Skeletal muscle satellite cell (primary cell): Measurements from ENCODE around the gene CNIH4. TPM values are rescaled to one million over a fixed set of nuclear protein-coding genes. Genes with fewer than 3 reads are reported as not detected.
"Not testable (repeated sequence)": the region's sequence is repeated elsewhere in the genome, so short reads cannot be mapped to it uniquely, and the experiment has no call there.

Experiments used
- H3K27me3 ChIP-seq: 2 replicates; pipeline ENCODE4 v1.7.0; 2013; ENCODE audit warnings: low read length; ENCODE audit not compliant: control insufficient read depth, insufficient read depth
- H3K36me3 ChIP-seq: 2 replicates; pipeline ENCODE4 v1.7.0; 2013; ENCODE audit warnings: mild to moderate bottlenecking, control low read depth, low read length; ENCODE audit not compliant: insufficient read depth
- H3K4me1 ChIP-seq: 2 replicates; pipeline ENCODE4 v1.7.0; 2013; ENCODE audit warnings: low read length; ENCODE audit not compliant: control insufficient read depth, insufficient read depth
- H3K4me2 ChIP-seq: 2 replicates; pipeline ENCODE4 v1.7.0; 2013; ENCODE audit warnings: mild to moderate bottlenecking, low read length
- H3K4me3 ChIP-seq: 2 replicates; pipeline ENCODE4 v1.7.0; 2013; ENCODE audit warnings: low read length
- H3K9ac ChIP-seq: 2 replicates; pipeline ENCODE4 v1.7.0; 2013; ENCODE audit warnings: mild to moderate bottlenecking, low read depth, low read length, moderate library complexity
- H3K9me3 ChIP-seq: replicated peaks from 2 replicates; pipeline ENCODE4 v1.7.0; 2013; ENCODE audit warnings: mild to moderate bottlenecking, control low read depth, low read length
- total RNA-seq: library from RNA; depleted of rRNA; stranded (reverse); fragments of >200 nt; gene quantifications from 2 replicates; pipeline ENCODE4 v1.2.3, GENCODE V29; 2012; rRNA removed

CNIH4 gene
- 79.6 and 100 TPM in 2 replicates for total RNA-seq

DNA sequence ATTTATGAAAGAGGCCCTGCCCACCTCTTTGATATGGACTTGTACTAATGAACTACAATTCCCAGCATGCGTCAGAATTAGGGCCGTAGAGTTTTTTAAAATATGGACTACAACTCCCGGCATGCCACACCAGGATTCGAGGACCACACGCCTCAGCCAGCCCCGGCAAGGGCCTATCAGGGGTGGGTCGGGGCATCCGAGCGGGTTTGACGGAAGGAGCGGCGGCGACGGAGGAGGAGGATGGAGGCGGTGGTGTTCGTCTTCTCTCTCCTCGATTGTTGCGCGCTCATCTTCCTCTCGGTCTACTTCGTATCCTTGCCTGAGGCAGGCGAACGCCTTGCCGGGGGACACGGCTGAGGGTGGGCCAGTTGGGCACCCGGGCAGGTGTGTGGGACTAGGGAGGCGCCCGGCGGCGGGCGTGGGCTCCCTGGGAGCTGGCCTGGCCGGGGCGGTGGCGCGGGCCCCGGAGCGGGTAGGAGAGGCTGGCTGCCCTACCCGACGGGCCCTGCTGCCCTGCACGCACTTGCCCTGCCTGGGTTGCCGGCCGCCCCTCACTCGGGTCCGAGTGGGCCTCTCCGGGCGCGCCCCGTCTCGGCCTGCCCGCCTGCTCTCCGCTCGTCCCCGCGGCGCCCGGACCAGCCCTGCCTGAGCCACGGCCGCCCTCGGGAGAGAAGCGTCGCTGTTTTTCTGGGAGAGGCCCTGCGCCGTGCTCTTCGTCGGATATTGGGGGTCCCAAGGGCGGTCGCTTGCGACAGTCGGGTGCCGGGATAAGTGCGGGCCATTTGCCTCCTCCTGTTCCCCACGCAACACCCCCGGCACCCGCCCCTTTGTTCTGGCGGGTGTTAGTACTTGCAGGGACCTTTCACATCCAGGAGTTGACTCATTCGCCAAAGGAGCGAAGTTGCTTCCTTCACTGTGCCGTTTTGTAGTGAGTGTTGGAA lies at the start of gene CNIH4:
Gene CNIH4 (plus strand): TSS at position 195 of the 941 bp plus-strand sequence. CDS start 46 bp downstream, at position 241.
- Histone ChIP-seq H3K9me3 (no peaks in the 10 kb centered on the region), H3K4me1 (peaks cover 7% of the 10 kb centered on the region), H3K4me2 (peak within 1 kb of the TSS; percentile 81), H3K9ac (peak within 1 kb of the TSS; percentile 83), H3K4me3 (peak within 1 kb of the TSS; percentile 99), H3K27me3 (no peaks in the 10 kb centered on the region), H3K36me3 (no peaks in the 10 kb centered on the region)

DNA sequence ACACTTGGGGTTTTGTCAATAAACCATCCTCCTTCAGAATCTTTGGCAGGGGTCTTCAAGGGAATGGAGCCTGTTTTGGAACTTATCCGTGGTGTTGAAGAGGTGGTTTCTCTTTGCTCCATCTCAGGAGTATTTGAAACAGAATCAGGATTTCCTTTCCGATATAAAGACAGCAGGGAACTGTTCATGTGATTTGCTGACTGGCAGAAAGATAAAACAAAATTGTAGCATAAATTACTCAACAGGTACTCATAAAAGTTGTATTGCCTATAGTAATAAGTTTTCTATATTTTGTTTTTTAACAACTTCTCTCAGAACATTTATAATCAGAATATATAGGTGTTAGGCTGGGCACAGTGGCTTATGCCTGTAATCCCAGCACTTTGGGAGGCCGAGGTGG lies 48.6 kb upstream of the CNIH4 start:
- Histone ChIP-seq H3K4me2 (no peak overlapping the region), H3K9ac (no peak overlapping the region), H3K9me3 (no peaks in the 10 kb centered on the region), H3K36me3 (peaks cover 41% of the 10 kb centered on the region), H3K4me1 (no peaks in the 10 kb centered on the region), H3K4me3 (no peak overlapping the region), H3K27me3 (no peaks in the 10 kb centered on the region)

DNA sequence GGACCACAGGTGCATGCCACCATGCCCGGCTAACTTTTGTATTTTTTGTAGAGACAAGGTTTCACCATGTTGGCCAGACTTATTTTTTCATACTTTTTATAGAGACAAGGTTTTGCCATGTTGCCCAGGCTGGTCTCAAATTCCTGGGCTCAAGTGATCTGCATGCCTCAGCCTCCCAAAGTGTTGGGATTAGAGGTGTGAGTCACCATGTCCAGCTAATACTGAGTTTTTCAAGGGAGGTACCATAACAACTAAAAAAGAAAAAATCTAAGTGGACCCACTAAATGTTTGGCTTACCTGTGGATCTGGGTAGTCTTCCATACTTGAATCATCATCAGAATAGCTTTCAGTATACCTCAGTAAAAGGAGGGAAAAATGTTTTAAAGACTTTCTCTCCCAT lies 45.2 kb upstream of the CNIH4 start:
- peaks cover 26% of the 10 kb centered on the region for H3K36me3 ChIP-seq
- not testable (repeated sequence) for H3K9ac ChIP-seq, H3K4me3 ChIP-seq, H3K27me3 ChIP-seq, H3K9me3 ChIP-seq, H3K4me2 ChIP-seq, H3K4me1 ChIP-seq

DNA sequence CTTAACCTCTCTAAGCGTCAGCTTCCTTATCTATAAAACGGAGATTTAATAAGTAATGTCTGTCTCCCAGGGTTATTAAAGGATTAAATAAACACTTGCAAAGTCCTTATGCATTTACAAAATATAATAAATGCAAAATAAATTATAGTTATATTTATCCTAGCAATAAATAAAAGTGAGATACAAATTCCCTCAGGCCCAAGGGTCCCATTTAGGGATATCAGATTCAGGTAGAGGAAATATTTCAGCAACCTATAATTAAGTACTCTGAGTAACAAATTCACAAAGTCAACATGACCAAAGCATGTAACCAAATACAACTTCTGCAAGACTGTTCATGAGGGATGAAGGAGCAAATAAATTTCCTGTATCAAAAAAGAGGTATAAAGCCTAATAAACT lies 44.7 kb upstream of the CNIH4 start:
- Histone ChIP-seq H3K27me3 (no peaks in the 10 kb centered on the region), H3K9me3 (no peaks in the 10 kb centered on the region), H3K4me3 (no peak overlapping the region), H3K4me1 (no peaks in the 10 kb centered on the region), H3K4me2 (no peak overlapping the region), H3K36me3 (peaks cover 25% of the 10 kb centered on the region), H3K9ac (no peak overlapping the region)

DNA sequence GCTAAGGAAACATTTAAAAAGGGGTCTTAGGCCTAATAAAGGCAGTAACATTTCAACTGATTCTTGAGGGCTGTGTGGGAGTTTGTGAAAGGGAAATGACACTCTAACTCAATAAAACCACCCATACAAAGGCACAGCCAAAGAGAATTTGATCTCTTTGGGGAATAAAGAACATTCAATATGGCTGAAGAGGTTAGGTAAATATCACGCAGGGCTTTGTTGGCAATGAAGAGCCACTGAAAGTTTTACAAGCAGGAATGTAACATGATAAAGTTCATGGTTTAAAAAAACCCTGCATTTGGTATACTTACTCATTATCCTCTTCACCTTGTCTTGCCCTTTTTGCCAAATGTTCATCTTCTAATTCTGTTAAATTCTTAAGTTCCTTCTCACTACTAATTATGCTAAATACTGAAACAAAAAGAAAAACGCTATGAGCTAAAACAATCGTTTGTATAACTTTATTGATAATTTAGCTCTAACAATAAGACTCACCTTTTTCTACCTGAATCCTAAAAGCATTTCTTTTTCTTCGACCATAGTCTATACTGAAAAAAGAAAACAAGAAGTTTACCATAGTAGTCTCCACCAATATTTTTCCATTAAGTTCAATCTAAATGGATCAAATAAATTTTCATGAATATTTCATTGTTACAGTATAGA lies 39.2 kb upstream of the CNIH4 start:
- Histone ChIP-seq H3K9ac (no peak overlapping the region), H3K4me3 (no peak overlapping the region), H3K36me3 (peaks cover 22% of the 10 kb centered on the region), H3K4me1 (no peaks in the 10 kb centered on the region), H3K4me2 (no peak overlapping the region), H3K9me3 (no peaks in the 10 kb centered on the region), H3K27me3 (no peaks in the 10 kb centered on the region)

DNA sequence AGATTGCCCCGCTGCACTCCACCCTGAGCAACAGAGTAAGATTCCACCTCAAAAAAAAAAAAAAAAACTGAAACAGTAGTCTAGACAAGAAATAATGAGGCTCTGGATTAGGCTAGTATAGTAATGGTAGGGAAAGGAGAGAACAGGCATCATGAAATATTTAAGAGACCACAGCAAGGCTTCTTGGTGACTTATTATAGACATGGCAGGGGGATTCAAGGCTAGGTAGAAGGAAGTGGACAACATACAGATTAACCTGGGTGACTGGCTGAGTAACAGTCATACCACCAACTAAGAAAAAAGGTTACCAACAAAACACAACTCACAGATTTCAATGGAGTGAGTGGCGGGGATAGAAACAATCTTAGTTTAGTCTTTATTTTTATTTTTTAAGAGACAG lies 35.0 kb upstream of the CNIH4 start:
- Histone ChIP-seq H3K4me2 (no peak overlapping the region), H3K9ac (no peak overlapping the region), H3K36me3 (peaks cover 22% of the 10 kb centered on the region), H3K27me3 (no peaks in the 10 kb centered on the region), H3K4me3 (no peak overlapping the region), H3K9me3 (no peaks in the 10 kb centered on the region), H3K4me1 (no peaks in the 10 kb centered on the region)

DNA sequence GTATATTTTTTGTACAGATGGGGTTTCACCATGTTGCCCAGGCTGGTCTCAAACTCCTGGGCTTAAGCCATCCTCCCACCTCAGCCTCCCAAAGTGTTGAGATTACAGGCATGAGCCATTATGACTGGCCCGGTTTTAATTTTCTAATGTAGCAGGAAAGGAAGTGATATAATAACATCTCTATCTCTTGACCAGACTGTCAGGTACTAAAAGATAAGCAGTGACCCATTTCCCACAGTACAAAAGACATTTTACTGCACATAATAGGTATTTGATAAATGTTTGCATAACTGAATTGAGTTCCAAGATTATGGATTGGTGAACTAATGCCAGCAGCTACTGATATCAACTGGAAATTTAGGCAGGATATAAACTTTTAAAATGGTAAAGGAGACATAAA lies 30.7 kb upstream of the CNIH4 start:
- Histone ChIP-seq H3K4me1 (peaks cover 9% of the 10 kb centered on the region), H3K9ac (no peak overlapping the region), H3K27me3 (no peaks in the 10 kb centered on the region), H3K9me3 (no peaks in the 10 kb centered on the region), H3K36me3 (peaks cover 12% of the 10 kb centered on the region), H3K4me3 (no peak overlapping the region), H3K4me2 (no peak overlapping the region)

DNA sequence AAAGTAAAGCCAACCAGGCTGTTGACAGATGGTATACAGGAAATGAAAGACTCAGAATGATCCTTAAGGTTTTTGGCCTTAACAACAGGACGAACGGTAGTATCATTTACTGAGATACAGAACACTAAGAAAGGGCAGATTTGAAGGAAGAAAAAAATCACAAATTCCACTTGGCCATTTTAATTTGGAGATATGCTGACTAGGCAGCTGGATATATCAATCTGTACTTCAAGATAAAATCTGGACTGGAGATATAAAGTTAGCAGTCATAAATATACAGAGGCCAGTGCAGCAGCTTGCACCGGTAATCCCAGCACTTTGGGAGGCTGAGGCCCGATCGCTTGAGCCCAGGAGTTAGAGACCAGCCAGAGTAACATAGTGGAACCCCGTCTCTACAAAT lies 28.0 kb upstream of the CNIH4 start:
- H3K27me3 ChIP-seq, result no peaks in the 10 kb centered on the region
- peak overlapping the region; percentile 89 for H3K4me2 ChIP-seq
- H3K4me1 ChIP-seq, result peaks cover 12% of the 10 kb centered on the region
- no peaks in the 10 kb centered on the region for H3K9me3 ChIP-seq
- peak overlapping the region; percentile 95 for H3K4me3 ChIP-seq
- peaks cover 11% of the 10 kb centered on the region for H3K36me3 ChIP-seq
- H3K9ac ChIP-seq, result peak overlapping the region; percentile 98

DNA sequence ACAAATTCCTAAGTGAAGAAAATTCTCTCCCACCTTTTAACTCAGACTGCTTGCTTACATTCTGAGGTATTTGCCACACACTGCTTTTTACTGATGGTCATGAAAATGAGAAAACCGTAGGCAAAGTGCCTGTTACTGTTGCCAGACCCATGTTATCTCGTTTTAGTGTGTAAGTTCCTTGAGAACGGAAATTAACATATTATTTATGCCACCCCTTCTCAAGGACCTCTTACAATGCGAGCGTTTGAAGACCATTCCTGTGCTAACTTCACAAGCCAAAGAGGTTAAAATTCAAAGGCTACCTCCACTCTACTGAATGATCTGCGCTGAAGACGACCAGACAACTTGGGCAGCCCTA lies 27.2 kb upstream of the CNIH4 start:
- no peaks in the 10 kb centered on the region for H3K9me3 ChIP-seq
- peak overlapping the region; percentile 98 for H3K9ac ChIP-seq
- H3K36me3 ChIP-seq, result peaks cover 7% of the 10 kb centered on the region
- peak overlapping the region; percentile 89 for H3K4me2 ChIP-seq
- H3K27me3 ChIP-seq, result no peaks in the 10 kb centered on the region
- H3K4me3 ChIP-seq, result peak overlapping the region; percentile 95
- peaks cover 17% of the 10 kb centered on the region for H3K4me1 ChIP-seq

DNA sequence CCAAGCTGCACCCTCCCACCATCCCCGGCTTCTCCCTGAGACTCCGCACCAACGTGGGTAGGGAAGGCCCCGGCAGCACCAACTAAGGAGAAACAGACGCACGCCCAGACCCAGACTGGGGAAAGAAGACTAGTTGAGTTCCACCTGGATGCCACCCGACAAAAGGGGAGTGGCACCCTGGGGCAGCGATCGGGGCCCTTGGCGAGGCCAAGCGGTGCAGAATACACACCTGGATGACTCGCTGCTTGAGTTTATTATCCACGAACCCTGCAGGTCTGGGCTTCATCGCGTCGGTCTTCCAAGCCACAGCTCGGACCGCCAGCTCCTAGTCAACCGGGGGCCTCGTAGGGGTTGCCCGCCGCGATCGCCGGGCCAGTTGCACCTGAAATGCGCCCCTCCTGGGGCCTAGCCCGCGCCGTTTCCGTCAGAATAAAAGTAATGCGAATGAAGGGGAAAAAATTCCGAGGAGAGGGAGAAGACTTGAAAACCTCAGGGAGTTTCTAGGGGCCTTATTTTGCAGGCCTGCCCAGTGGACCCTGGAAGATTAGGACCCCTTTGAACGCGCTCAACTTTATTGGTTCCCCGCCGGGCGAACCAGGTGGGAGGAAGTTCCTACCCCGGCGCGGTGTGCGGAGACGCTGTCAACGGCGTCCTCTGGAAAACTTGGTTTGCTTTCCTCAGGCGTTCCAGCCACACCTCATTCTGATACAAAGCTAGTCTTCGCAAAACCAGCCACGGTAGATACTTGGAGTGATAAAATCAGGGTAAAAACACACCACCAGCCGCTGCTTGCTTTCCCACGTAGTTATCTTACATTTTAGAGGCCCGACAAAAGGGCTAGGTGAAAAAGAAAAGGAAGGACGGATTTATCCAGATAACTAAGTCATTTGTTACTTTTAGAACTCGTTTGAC lies 26.6 kb upstream of the CNIH4 start, which contains the start of gene NVL:
Gene NVL (minus strand): TSS at position 331 of the 912 bp plus-strand sequence. CDS start 45 bp downstream, at position 286.
- H3K9ac ChIP-seq, result peak within 1 kb of the TSS; percentile 98
- H3K36me3 ChIP-seq, result peaks cover 3% of the 10 kb centered on the region
- peaks cover 17% of the 10 kb centered on the region for H3K4me1 ChIP-seq
- H3K4me3 ChIP-seq, result peak within 1 kb of the TSS; percentile 95
- H3K9me3 ChIP-seq, result no peaks in the 10 kb centered on the region
- H3K27me3 ChIP-seq, result no peaks in the 10 kb centered on the region
- H3K4me2 ChIP-seq, result peak within 1 kb of the TSS; percentile 89

DNA sequence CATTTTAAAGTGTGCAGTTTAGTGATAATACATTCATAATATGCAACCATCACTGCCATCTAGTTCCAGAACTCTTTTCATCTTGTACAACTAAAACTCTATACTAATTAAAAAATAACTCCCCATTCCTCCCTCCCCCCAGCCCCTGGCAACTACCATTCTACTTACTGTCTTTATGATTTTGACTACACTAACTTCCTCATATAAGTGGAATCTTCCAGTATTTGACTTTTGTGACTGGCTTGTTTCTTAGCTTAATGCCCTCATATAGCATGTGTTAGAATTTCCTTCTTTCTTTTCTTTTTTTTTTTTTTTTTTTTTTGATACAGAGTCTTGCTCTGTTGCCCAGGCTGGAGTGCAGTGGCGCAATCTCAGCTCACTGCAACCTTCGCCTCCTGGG lies 25.4 kb upstream of the CNIH4 start:
- H3K36me3 ChIP-seq, result peaks cover 3% of the 10 kb centered on the region
- H3K9me3 ChIP-seq, result no peaks in the 10 kb centered on the region
- H3K27me3 ChIP-seq, result no peaks in the 10 kb centered on the region
- no peak overlapping the region for H3K4me3 ChIP-seq
- H3K4me1 ChIP-seq, result peaks cover 17% of the 10 kb centered on the region
- H3K9ac ChIP-seq, result no peak overlapping the region
- no peak overlapping the region for H3K4me2 ChIP-seq
